SKM-1 (cell line): Measurements from ENCODE around the gene AKAP17A.
A peak's percentile ranks its signal among the peaks of the same experiment; 100 is the strongest.
"Not testable (repeated sequence)": the region's sequence is repeated elsewhere in the genome, so short reads cannot be mapped to it uniquely, and the experiment has no call there.

Experiments
- DNase-seq: peaks from one replicate; lab custom pipeline; 2025; ENCODE audit not compliant: unreplicated experiment; lab: John Stamatoyannopoulos, UW

Gene AKAP17A, protein sequence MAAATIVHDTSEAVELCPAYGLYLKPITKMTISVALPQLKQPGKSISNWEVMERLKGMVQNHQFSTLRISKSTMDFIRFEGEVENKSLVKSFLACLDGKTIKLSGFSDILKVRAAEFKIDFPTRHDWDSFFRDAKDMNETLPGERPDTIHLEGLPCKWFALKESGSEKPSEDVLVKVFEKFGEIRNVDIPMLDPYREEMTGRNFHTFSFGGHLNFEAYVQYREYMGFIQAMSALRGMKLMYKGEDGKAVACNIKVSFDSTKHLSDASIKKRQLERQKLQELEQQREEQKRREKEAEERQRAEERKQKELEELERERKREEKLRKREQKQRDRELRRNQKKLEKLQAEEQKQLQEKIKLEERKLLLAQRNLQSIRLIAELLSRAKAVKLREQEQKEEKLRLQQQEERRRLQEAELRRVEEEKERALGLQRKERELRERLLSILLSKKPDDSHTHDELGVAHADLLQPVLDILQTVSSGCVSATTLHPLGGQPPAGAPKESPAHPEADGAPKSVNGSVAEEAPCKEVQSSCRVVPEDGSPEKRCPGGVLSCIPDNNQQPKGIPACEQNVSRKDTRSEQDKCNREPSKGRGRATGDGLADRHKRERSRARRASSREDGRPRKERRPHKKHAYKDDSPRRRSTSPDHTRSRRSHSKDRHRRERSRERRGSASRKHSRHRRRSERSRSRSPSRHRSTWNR

DNA sequence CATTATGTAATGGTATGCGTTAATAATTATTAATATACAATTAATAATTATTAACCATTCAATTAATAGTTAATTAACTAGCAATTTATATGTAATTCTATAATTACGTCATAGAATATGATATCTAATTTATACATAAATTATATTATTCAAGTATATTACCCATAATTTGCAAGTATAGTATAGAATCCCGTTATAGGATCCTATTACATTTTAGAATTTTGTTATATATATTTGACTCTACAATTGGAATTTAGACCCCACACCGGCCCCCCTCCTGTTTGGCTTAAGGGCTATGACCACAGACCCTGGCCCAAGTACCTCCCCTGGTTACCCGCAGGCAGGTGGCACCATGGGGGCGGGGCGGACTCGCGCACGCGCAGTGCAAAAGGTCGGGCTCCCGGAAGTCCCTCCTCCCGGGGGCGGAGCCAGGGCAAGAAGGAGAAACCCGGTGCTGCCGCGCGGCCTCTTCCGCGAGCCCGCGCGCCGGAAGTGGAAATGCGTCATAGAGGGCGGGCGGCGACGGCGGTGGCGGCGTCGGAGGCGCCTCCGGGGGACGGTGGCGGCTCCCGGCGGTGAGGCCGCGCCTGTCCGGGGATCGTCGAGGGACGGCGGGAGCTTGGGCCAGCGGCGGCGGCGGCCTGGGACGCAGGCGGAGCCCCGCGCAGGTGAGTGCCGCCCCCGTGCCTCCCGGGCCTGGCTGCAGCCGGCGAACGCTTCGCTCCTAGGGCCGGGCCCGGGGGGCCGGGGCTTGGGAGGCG, at the start of gene AKAP17A:
AKAP17A (plus strand) TSS at position 503 of the 761 bp plus-strand sequence. CDS start 1,859 bp downstream, outside the sequence.
- peak; percentile 72 for DNase-seq

DNA sequence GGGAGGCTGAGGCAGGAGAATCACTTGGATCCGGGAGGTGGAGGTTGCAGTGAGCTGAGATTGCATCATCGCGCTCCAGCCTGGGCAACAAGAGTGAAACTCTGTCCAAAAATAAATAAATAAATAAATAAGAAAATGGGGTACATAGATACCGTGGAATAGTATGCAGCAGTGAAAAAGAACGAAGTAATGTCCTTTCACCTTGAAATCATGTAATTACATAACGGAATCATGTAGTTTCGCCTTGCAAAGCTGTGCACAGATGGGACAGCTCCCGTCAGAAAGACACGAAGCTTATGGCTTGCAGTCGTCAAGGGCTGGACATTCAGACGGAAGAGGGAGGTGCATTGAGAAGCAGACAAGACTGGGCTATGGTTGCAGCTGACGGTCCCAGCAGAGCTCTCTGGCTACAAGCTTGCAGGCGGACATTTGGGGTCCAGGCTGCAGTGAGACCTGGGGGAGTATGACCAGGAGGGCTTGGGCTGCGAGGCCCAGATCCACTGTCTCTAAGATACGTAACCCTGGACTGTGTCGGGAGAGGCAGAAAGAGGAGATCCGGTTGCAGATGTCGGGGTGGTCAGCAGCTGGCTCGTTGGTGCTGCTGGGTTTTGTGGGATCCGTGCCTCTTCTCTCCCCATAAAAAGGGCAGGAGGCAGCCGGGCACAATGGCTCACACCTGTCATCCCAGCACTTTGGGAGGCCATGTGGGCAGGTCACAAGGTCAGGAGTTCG, 48.2 kb upstream of the AKAP17A start:
- no peak for DNase-seq

DNA sequence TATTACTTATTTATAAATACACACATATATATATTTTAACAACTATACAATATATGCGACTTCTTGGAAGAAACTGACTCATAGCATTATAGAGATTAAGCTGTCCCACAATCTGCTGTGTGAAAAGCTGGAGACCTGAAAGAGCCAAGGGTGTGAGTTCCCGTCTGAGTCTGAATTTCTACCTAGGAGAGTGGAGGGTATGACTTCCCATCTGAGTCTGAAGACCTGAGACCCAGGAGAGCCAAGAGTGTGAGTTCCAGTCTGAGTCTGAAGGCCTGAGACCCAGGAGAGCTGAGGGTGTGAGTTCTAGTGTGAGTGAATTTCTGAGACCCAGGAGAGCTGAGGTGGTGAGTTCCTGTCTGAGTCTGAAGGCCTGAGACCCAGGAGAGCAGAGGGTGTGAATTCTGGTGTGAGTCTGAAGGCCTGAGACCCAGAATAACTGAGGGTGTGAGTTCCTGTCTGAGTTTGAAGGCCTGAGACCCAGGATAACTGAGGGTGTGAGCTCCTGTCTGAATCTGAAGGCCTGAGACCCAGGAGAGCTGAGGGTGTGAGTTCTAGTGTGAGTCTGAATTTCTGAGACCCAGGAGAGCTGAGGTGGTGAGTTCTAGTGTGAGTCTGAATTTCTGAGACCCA, 45.5 kb upstream of the AKAP17A start:
- DNase-seq = no peak

DNA sequence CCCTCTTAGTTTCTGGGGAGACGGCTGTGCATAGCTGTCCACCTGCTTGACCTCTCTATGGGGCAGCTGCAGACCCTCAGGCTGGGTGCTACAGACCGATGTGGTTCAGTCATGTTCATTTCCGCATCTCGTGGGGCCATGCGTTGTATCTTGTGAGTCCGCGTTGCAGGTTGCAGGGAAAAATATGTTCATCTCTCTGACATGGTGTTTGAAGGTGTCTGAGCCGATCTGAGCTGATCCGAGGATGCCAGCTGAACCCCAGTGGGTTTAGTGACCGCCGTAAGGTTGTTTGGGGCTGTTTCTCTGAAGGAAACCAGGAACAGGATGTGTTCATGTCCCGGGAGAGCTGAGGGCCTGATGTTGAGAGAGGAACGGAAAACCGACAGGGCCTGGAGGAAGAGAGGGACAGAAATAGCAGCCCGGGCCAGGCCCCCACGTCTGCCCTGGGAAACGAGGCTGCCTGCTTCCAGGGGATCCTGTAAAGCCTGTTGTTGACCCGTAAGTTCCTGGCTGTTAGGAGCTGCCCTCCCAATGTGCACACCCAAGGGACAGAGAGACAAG, 44.6 kb upstream of the AKAP17A start:
- no peak for DNase-seq

DNA sequence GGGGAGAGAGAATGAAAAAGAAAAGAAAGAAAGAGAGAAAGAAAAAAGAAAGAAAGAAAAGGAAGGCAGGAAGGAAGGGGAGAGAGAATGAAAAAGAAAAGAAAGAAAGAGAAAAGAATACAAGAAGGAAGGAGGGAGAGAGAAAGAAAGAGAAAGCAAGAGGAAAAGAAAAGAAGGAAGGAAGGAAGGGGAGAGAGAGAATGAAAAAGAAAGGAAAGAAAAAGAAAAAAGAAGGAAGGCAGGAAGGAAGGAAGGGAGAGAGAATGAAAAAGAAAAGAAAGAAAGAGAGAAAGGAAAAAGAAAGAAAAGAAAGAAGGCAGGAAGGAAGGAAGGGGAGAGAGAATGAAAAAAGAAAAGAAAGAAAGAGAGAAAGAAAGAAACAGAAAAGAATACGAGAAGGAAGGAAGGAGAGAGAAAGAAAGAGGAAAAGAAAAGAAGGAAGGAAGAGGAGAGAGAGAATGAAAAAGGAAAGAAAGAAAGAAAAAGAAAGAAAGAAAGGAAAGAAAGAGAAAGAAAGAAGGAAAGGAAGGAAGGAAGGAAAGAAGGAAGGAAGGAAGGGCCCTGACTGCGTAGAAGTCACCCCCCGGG, 39.4 kb upstream of the AKAP17A start:
- no peak for DNase-seq

DNA sequence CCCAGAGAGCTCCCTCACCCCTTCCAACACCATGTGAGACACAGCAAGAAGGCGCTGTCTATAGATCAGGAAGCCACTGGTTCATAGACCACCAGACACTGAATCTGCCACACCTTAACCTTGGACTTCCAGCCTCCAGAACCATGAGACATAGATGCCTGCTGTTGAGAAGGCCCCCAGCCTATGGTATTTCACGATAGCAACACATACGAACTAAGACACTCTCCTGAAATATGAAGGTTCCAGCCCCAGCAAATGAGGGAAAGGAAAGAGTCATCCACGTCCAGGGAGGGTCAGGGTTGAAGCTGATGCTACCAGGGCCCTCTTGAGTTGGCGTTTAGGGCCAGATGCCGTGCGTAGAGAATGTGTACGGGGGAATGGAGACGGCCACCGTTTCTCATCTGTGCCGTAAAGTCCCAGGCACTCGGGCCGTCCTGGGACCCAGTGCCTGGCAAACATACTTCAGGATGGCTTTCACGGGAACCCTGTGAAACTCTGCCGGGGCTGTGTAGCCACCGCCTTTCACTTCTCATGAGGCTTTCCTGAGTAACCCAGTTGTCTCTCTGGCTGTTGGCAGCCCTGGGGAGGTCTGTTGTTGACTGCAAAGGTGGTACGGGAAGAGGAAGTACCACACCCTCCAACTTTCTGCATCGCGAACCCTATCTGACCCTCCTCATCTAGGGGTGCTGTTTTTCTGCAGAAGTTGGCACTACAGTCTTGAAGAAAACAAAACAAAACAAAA, 36.8 kb upstream of the AKAP17A start:
- DNase-seq = no peak

DNA sequence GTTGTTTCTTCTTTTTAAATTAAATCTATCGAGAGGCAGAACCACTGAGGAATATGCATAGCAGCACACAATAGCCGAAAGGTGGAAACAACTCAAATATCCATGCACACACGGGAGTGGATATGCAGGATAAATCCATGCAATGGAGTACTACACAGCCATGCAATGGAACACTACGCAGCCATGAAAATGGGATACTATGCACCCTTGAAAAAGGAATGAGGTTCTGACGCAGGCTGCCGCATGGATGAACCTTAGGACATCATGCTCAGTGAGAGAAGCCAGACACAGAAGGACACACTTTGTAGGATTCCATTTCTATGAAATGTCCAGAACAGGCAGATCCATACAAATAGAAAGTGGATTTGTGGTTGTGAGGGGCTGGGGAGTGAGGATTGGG, 36.0 kb upstream of the AKAP17A start:
- DNase-seq = no peak

DNA sequence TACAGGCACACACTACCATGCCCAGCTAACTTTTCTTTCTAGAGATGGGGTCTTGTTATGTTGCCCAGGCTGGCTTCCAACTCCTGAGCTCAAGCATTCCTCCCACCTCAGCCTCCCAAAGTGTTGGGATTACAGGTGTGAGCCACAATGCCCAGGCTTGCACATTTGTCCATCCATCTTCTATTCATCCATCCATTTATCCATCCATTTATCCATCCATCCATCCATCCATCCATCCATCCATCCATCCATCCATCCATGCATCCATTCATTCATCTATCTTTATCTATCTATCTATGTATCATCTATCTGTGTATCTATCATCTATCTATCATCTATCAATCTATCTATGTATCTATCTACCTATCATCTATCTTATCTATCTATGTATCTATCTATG, 34.0 kb upstream of the AKAP17A start:
- DNase-seq = not testable (repeated sequence)

DNA sequence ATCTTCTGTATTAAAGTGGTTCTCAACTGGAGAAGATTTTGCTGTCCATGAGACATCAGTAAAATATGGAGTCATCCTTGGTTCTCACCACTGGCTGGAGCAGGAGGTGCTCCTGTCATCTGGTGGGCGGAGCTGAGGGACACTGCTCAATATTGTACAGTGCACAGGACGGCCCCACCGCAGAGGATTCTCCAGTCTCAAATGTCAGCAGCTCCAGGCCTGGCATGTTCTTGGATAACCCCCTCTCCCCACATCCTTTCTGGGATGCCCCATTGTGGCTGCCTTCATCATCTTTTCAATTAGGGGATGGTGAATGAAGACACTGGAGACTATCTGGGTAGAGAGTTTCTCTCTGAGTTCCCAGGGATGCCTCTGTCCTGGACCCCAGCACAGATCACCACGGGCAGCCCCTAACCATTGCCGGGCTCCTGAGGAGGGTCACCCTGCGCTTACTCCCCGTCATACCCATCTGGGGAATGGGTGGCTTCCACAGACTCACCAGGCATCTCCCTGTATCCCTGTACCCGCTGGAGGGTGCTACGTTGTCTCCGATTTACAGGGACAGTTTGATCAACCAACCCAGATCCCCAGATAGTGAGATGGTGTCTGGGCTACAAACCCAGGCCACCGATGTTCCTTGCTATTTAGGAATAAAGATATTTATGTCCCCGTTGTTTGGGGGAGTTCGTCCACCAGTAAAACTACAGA, 32.5 kb upstream of the AKAP17A start:
- no peak for DNase-seq

DNA sequence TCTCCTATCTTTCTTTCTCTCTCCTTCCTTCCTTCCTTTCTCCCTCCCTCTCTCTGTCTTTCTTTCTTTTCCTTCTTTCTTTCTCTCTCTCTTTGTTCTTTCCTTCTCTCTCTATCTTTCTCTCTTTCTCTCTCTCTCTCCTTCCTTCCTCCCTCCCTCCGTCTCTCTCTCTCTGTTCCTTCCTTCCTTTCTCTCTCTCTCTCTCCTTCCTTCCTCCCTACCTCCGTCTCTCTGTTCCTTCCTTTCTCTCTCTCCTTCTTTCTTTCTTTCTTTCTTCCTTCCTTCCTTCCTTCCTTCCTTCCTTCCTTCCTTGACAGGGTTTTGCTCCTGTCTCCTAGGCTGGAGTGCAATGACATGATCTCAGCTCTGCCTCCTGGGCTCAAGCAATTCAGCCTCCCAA, 30.2 kb upstream of the AKAP17A start:
- no peak for DNase-seq

DNA sequence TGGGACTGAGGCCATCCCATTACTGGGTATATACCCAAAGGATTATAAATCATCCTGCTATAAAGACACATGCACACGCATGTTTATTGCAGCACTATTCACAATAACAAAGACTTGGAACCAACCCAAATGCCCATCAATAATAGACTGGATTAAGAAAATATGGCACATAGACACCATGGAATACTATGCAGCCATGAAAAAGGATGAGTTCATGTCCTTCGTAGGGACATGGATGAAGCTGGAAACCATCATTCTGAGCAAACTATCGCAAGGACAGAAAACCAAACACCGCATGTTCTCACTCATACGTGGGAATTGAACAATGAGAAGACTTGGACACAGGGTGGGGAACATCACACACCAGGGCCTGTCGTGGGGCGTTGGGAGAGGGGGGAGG, 27.3 kb upstream of the AKAP17A start:
- DNase-seq = not testable (repeated sequence)

DNA sequence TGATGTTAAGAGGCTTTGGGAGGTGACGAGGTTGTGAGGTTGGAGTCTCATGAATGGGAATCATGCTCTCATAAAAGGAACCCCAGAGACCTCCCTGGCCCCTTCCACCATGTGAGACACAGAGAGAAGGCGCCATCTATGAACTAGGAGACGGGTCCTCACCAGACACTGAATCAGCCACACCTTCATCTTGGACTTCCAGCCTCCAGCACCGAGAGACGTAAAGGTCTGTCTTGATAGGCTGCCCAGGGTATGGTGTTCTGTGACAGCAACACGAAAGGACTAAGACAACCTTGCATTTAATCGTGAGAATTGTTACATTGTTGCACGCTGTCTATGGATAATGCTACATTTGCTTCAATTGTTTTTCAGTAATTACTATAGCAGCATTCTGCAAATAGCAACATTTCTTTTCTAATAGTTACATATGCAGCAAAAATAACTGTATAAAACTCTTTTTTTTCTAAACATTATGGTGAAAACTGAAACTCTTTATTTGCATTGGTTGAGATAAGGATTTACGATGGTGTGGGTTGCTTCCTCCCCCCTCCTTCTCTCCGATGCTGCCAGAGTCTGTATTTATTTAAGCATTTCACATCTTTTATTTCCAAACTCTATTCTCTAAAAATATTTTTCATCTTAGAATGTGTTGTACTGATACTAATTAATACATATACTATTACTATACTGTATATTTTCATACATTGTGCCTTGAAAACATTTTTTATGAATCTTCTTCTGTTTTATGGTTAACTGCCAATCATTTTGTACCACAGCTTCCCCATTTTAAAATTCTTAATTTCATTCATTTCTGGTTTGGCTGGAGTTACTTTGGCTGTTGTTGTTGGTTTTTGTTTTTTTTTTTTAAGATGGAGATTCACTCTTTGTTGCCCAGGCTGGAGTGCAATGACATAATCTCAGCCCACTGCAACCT, 26.4 kb upstream of the AKAP17A start:
- DNase-seq = no peak

DNA sequence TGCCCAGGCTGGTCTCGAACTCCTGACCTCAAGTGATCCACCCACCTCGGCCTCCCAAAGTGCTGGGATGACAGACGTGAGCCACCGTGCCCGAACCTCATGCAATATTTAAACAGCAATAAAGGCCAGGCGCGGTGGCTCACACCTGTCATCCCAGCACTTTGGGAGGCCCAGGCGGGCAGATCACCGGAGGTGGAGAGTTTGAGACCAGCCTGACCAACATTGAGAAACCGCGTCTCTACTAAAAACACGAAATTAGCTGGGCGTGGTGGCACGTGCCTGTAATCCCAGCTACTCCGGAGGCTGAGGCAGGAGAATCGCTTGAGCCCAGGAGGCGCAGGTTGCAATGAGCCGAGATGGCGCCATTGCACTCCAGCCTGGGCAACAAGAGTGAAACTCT, 17.2 kb upstream of the AKAP17A start:
- not testable (repeated sequence) for DNase-seq

DNA sequence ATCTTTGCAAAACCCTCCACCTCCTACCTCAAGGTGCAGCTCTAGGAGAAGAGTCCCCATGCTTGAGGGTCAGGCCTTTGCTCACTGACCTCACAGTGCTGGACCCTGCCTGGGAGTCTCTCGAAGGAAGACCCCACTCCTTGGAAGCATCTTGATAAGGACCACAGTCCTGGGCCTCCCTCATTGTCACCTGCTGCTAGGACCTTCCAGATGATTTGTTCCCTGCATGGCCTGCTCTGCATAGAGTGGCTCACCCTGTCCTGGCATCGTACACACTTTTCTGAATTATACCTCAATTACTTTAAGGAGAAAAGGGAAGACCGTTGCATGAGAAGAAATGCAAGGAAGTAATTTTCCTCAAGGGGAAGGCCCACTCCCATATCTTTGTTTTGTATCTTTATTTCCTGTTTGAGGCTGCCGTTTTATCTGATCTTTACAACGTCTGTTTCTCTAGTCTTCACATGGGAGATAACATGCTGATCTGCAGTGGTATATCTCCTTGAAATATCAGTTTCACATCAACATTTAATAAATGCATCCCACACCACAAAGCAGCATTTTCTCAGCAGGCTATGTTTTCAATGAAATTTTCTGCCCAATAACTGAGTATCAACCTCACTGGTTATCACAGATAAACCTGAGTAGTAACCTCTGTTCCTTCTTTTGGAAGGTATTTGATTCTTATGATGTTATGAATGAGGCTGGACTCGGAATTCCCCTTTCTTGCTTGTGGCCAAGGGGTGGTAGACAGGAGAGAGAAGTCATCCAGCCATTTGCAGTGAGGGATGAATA, 15.0 kb upstream of the AKAP17A start:
- no peak for DNase-seq

DNA sequence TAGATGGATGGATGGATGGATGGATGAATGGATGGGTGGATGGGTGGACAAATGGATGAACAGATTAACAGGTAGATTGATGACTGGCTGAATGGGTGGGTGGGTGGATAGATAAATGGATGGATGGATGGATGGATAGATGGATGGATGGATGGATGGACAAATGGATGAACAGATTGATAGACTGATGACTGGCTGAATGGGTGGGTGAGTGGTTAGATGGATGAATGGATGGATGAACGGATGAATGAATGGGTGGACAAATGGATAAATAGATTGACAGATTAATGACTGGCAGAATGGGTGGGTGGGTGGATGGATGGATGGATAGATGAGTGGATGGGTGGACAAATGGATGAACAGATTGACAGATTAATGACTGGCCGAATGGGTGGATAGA, 13.6 kb upstream of the AKAP17A start:
- no peak for DNase-seq

DNA sequence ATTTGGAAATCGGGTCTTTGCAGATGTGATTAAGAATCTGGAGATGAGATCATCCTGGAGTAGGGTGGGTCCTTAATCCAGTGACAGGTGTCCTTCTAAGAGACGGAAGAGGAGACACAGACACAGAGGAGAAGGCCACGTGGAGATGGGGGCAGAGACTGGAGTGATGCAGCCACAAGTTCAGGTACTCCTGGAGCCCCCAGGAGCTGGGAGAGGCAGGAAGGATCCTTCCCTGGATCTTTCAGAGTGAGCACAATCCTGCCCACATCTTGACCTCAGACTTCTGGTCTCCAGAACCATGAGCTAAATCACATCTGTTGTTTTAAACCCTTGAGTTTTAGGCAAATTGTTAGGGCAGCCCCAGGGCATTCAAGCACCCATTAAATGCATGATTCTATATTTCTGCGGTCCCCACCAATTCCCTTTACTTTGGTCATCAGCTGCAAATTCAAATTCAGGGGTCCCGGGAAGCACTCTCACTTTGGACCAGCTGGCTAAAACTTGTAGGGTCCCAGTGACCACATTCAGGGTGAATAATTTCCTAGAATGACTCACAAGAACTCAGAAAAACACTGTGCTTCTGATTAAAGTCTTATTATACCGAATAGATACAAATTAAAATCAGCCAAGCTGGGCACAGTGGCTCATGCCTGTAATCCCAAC, 12.8 kb upstream of the AKAP17A start:
- no peak for DNase-seq
